ENCODE data around the gene ARHGEF12.

ARHGEF12 gene

GRCh38 chr11:120516461-120517389 lies 180.5 kb downstream of the ARHGEF12 start:
- H3K9me3 ChIP-seq (ENCODE audit: severe bottlenecking) = no peaks in the 10 kb centered on the region
- no peaks in the 10 kb centered on the region for H3K36me3 ChIP-seq (ENCODE audit: low read depth)
- H3K27ac ChIP-seq (ENCODE audit: poor library complexity, severe bottlenecking) = no peak overlapping the region
- peaks cover 4% of the 10 kb centered on the region for H3K27me3 ChIP-seq (ENCODE audit: insufficient read depth, poor library complexity, severe bottlenecking)
- TF ChIP-seq, protein P1, sequence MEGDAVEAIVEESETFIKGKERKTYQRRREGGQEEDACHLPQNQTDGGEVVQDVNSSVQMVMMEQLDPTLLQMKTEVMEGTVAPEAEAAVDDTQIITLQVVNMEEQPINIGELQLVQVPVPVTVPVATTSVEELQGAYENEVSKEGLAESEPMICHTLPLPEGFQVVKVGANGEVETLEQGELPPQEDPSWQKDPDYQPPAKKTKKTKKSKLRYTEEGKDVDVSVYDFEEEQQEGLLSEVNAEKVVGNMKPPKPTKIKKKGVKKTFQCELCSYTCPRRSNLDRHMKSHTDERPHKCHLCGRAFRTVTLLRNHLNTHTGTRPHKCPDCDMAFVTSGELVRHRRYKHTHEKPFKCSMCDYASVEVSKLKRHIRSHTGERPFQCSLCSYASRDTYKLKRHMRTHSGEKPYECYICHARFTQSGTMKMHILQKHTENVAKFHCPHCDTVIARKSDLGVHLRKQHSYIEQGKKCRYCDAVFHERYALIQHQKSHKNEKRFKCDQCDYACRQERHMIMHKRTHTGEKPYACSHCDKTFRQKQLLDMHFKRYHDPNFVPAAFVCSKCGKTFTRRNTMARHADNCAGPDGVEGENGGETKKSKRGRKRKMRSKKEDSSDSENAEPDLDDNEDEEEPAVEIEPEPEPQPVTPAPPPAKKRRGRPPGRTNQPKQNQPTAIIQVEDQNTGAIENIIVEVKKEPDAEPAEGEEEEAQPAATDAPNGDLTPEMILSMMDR (IDR thresholded peaks at IDR 0.05; ENCODE audit: poor library complexity, severe bottlenecking) = no peak
- H3K4me3 ChIP-seq (ENCODE audit: severe bottlenecking) = no peak overlapping the region
- DNase-seq (ENCODE audit: low spot score) (no peak), ATAC-seq (ENCODE audit: low read depth) (no peak)
- H3K4me1 ChIP-seq (ENCODE audit: insufficient read depth, poor library complexity, severe bottlenecking) = no peaks in the 10 kb centered on the region

DNA sequence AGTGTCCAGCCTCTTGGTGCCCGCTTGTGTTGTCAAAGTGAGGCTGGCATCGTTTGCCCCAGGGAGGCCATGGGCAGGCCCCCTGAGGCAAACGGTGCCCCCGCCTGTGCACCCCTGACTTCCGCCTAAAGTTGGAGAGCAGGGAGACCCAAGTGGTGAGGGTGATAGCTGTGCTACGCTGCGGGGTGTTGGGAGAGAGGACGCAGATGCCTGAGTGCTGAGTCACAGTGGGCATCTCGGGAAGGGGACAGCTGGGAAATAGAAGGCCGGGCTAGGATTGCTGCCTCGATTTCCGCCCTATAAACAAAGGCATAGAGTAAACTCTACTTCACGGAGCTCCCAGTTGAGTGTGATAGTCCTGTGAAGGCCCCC lies 181.2 kb downstream of the ARHGEF12 start:
- Histone ChIP-seq H3K36me3 (ENCODE audit: low read depth) (no peaks in the 10 kb centered on the region), H3K4me1 (ENCODE audit: insufficient read depth, poor library complexity, severe bottlenecking) (no peaks in the 10 kb centered on the region), H3K27ac (ENCODE audit: poor library complexity, severe bottlenecking) (no peak overlapping the region), H3K4me3 (ENCODE audit: severe bottlenecking) (no peak overlapping the region), H3K9me3 (ENCODE audit: severe bottlenecking) (no peaks in the 10 kb centered on the region), H3K27me3 (ENCODE audit: insufficient read depth, poor library complexity, severe bottlenecking) (no peaks in the 10 kb centered on the region)
- ATAC-seq (ENCODE audit: low read depth) = no peak
- TF ChIP-seq, protein P1 (IDR thresholded peaks at IDR 0.05; ENCODE audit: poor library complexity, severe bottlenecking) = no peak
- DNase-seq (ENCODE audit: low spot score) = no peak

- H3K9me3 ChIP-seq (ENCODE audit: severe bottlenecking) = no peaks in the 10 kb centered on the region
- no peaks in the 10 kb centered on the region for H3K27me3 ChIP-seq (ENCODE audit: insufficient read depth, poor library complexity, severe bottlenecking)
- H3K36me3 ChIP-seq (ENCODE audit: low read depth) = no peaks in the 10 kb centered on the region
- ATAC-seq (ENCODE audit: low read depth) (no peak), DNase-seq (ENCODE audit: low spot score) (peak; percentile 21)
- H3K27ac ChIP-seq (ENCODE audit: poor library complexity, severe bottlenecking) = no peak overlapping the region
- no peak overlapping the region for H3K4me3 ChIP-seq (ENCODE audit: severe bottlenecking)
- TF ChIP-seq, protein P1 (IDR thresholded peaks at IDR 0.05; ENCODE audit: poor library complexity, severe bottlenecking) = no peak
- H3K4me1 ChIP-seq (ENCODE audit: insufficient read depth, poor library complexity, severe bottlenecking) = no peaks in the 10 kb centered on the region
Measured at GRCh38 chr11:120517801-120518291, 181.6 kb downstream of the ARHGEF12 start.

GRCh38 chr11:120518356-120518755 lies 182.1 kb downstream of the ARHGEF12 start:
- Histone ChIP-seq H3K4me3 (ENCODE audit: severe bottlenecking) (no peak overlapping the region), H3K9me3 (ENCODE audit: severe bottlenecking) (no peaks in the 10 kb centered on the region), H3K27me3 (ENCODE audit: insufficient read depth, poor library complexity, severe bottlenecking) (no peaks in the 10 kb centered on the region), H3K36me3 (ENCODE audit: low read depth) (no peaks in the 10 kb centered on the region), H3K27ac (ENCODE audit: poor library complexity, severe bottlenecking) (no peak overlapping the region), H3K4me1 (ENCODE audit: insufficient read depth, poor library complexity, severe bottlenecking) (no peaks in the 10 kb centered on the region)
- TF ChIP-seq, protein P1 (IDR thresholded peaks at IDR 0.05; ENCODE audit: poor library complexity, severe bottlenecking) = no peak
- no peak for ATAC-seq (ENCODE audit: low read depth)
- DNase-seq (ENCODE audit: low spot score) = no peak

GRCh38 chr11:120519474-120519873 lies 183.3 kb downstream of the ARHGEF12 start:
- H3K9me3 ChIP-seq (ENCODE audit: severe bottlenecking) = no peaks in the 10 kb centered on the region
- H3K27ac ChIP-seq (ENCODE audit: poor library complexity, severe bottlenecking) = no peak overlapping the region
- TF ChIP-seq, protein P1 (IDR thresholded peaks at IDR 0.05; ENCODE audit: poor library complexity, severe bottlenecking) = no peak
- no peaks in the 10 kb centered on the region for H3K27me3 ChIP-seq (ENCODE audit: insufficient read depth, poor library complexity, severe bottlenecking)
- no peak overlapping the region for H3K4me3 ChIP-seq (ENCODE audit: severe bottlenecking)
- DNase-seq (ENCODE audit: low spot score) (no peak), ATAC-seq (ENCODE audit: low read depth) (no peak)
- H3K4me1 ChIP-seq (ENCODE audit: insufficient read depth, poor library complexity, severe bottlenecking) = no peaks in the 10 kb centered on the region
- no peaks in the 10 kb centered on the region for H3K36me3 ChIP-seq (ENCODE audit: low read depth)

Data from RWPE2 (cell line).